Pancreas (tissue), 10 donors: ENCODE results near the gene SLC25A42. TPM values are rescaled to one million over a fixed set of nuclear protein-coding genes. Genes with fewer than 3 reads are reported as not detected.
A peak's percentile ranks its signal among the peaks of the same experiment; 100 is the strongest.

ENCODE experiments used
- ATAC-seq, 4 donors: fragments of 200-7000 bp; cut with Tn5 transposase; one replicate each; pipeline versions ENCODE4 v1.8.0 to v1.9.1; 2020; ENCODE audit warnings: mild to moderate bottlenecking in 4 of 4, moderate library complexity in 4 of 4
- DNase-seq, 6 donors: peaks; one replicate each; pipeline ENCODE4 v3.0.0-alpha.2; 2020
- FAIRE-seq: peaks from 2 replicates; lab custom pipeline; 2012; peaks lifted over from hg19 to GRCh38; lab: Jason Lieb, UNC
- H3K27ac ChIP-seq, 4 donors: fragments of 200-600 bp; sonication (generic); 1 replicate in 3 of 4; 2 replicates in 1 of 4; pipeline versions ENCODE4 v1.5.0 to v1.8.0; 2020
- H3K27me3 ChIP-seq, 4 donors: fragments of 200-600 bp; one replicate each; pipeline ENCODE4 v1.8.0; 2021
- H3K36me3 ChIP-seq, 3 donors: fragments of 200-600 bp; sonication (generic) in 1 of 3; one replicate each; pipeline versions ENCODE4 v1.5.0 to v1.8.0; 2020 to 2021
- H3K4me1 ChIP-seq, 3 donors: fragments of 200-600 bp; one replicate each; pipeline ENCODE4 v1.8.0; 2021
- H3K4me3 ChIP-seq, 4 donors: fragments of 200-600 bp; sonication (generic) in 2 of 4; one replicate each; pipeline versions ENCODE4 v1.5.0 to v1.8.0; 2020 to 2021
- H3K9me3 ChIP-seq, 4 donors: fragments of 200-600 bp; one replicate each; pipeline ENCODE4 v1.8.0; 2021
- WGBS, 2 donors: extraction: QIAGEN DNeasy Blood & Tissue Kit; methylation state at CpG; one replicate each; pipeline ENCODE4 v1.1.7; 2013; 5-methylcytosine and 5-hydroxymethylcytosine counted together
- intact Hi-C, 3 donors: fragments of 100-400 bp; cut with DNase I; formaldehyde crosslinking; loops; one replicate each; pipeline versions ENCODE4 v1.11.1 to v1.14.2; 2022
- polyA plus RNA-seq, 2 donors: library from polyadenylated mRNA; stranded (reverse); fragments of 200-250 nt; gene quantifications; one replicate each; pipeline ENCODE4 v1.2.3, GENCODE V29; 2013
- total RNA-seq, 6 donors: library from RNA; stranded (reverse); fragmentation: NEBNext Ultra II Directional in 4 of 6; extraction: Animal tissue kit (Norgen Biotek cat#: 25700) in 4 of 6; gene quantifications; one replicate each; pipeline versions ENCODE4 v1.2.1 to v1.2.4, GENCODE V29; 2021 to 2023
- TF ChIP-seq, protein P1 (sequence below), 4 donors: fragments of 200-600 bp; sonication (generic) in 3 of 4; IDR thresholded peaks; one replicate each; pipeline versions ENCODE4 v1.5.0 to v1.8.0; 2021; ENCODE audit warnings: antibody characterized with exemption in 4 of 4
- donor health status: healthy with polysubstance abuse.
- donor health status: DM: no; HTN: no; CAD: no; lungs with moderate emphysema.
- donor health status: DM: no; HTN: no; CAD: no.
- donor health status: control.
- donor health status: control.
- donor health status: Bipolar disorder and iron deficiency.
- donor health status: DM: yes; HTN: yes; CAD: no.
- donor health status: DM: no; HTN: no; CAD: no.
- donor health status: DM: no; HTN: no; CAD: no.
- donor health status: DM: yes; HTN: yes; CAD: no.

SLC25A42 gene
- total and polyA plus RNA-seq, 8 donors, result 3.9 to 8.7 (median 6.6) TPM

DNA sequence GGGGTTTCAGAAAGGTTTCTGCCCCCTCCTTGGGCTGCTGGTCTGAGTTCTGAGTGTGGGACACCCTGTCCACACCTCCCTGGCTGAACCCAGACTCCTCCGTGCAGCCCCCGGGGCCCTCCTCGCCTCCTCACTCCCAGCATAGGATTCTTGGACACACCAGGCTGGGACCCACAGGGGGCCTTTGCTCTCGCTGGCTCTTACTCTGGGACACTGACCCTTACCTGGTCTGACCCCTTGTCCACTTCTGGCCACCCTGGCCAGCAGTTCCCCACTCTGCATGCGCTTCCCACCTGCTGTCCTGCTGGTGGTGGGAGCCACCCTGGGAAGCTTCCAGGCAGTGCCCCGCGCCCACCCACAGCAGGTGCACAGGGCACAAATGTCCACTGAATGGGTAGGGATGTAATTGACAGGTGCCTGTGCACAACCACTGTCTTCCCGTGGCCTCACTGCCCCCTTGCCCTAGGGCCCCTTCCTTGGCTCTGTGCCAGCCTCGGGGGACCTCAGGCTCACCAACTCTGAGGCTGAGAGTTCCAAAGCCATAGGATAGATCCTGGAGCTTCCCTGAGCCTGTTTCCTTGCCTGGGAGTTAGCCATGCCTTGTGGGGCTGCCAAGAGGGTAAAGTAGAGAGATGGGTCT, 7.0 kb upstream of the SLC25A42 start:
- Histone ChIP-seq H3K27ac (no peak overlapping the region), H3K9me3 (no peaks in the 10 kb centered on the region), H3K4me3 (no peak overlapping the region), H3K27me3 (no peaks in the 10 kb centered on the region), H3K4me1 (peaks cover 0 to 5% (median 3%) of the 10 kb centered on the region in 3 donors), H3K36me3 (peaks cover 0 to 7% (median 0%) of the 10 kb centered on the region in 3 donors)
- ATAC-seq, result no peak
- TF ChIP-seq, protein P1, sequence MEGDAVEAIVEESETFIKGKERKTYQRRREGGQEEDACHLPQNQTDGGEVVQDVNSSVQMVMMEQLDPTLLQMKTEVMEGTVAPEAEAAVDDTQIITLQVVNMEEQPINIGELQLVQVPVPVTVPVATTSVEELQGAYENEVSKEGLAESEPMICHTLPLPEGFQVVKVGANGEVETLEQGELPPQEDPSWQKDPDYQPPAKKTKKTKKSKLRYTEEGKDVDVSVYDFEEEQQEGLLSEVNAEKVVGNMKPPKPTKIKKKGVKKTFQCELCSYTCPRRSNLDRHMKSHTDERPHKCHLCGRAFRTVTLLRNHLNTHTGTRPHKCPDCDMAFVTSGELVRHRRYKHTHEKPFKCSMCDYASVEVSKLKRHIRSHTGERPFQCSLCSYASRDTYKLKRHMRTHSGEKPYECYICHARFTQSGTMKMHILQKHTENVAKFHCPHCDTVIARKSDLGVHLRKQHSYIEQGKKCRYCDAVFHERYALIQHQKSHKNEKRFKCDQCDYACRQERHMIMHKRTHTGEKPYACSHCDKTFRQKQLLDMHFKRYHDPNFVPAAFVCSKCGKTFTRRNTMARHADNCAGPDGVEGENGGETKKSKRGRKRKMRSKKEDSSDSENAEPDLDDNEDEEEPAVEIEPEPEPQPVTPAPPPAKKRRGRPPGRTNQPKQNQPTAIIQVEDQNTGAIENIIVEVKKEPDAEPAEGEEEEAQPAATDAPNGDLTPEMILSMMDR (IDR thresholded peaks at IDR 0.05), result no peak
- WGBS, 2 donors, result 78 to 81% methylated on average over 9 of the region's 9 CpGs
- FAIRE-seq, result no peak
- intact Hi-C loops, result loop anchor here in 1 of 3 donors (10.0 kb wide), 1 partner anchor 78 kb away; the partner anchor contains the start of gene TMEM161A
- DNase-seq, result peak in 1 of 6 donors; percentile 55

DNA sequence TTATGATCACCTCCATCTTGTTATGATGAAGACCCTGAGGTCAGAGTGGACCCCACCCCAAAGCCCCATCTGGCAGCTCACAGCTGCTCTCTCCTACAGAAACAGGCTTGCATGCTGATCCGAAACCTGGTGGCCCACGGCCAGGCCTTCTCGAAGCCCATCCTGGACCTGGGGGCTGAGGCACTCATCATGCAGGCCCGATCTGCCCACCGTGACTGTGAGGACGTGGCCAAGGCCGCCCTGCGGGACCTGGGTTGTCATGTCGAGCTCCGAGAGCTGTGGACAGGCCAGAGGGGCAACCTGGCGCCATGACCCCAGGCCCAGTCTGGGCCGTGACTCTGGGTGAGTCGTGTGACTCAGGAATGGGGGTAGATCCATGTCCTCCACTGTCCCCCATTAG, 6.5 kb upstream of the SLC25A42 start:
- intact Hi-C loops, result loop anchor here in 1 of 3 donors (10.0 kb wide), 1 partner anchor 77 kb away; the partner anchor contains the start of gene TMEM161A
- TF ChIP-seq, protein P1 (IDR thresholded peaks at IDR 0.05), result no peak
- Histone ChIP-seq H3K4me1 (peaks cover 0 to 5% (median 3%) of the 10 kb centered on the region in 3 donors), H3K4me3 (no peak overlapping the region), H3K27me3 (no peaks in the 10 kb centered on the region), H3K9me3 (no peaks in the 10 kb centered on the region), H3K27ac (no peak overlapping the region), H3K36me3 (peaks cover 0 to 7% (median 0%) of the 10 kb centered on the region in 3 donors)
- 87 to 92% methylated on average over 13 of the region's 13 CpGs for WGBS, 2 donors
- DNase-seq, result peak in 1 of 6 donors; percentile 64
- ATAC-seq, result no peak
- FAIRE-seq, result no peak

DNA sequence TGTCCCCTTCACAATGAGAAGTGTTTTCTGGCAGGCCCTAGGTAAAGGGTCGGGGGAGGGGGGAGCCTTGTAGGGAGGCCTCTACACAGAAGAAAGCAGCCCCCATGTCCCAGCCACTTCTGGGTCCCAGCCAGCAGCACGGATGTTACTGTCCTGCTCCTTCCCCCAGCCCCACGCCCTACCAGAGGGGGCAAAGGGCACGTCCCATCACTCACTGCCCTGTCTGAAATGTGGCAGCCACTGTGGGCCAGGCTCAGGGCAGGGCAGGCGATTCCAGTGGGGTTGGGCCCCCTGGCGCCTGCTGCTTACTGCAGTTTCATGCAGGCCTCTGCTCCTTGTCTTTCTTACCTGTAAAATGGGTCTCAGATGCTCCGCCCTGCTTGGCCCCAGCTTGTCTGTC, 6.1 kb upstream of the SLC25A42 start:
- TF ChIP-seq, protein P1 (IDR thresholded peaks at IDR 0.05), result no peak
- intact Hi-C loops, result loop anchor here in 1 of 3 donors (10.0 kb wide), 1 partner anchor 77 kb away; the partner anchor contains the start of gene TMEM161A
- Histone ChIP-seq H3K4me3 (no peak overlapping the region), H3K27ac (no peak overlapping the region), H3K36me3 (peaks cover 0 to 7% (median 0%) of the 10 kb centered on the region in 3 donors), H3K9me3 (no peaks in the 10 kb centered on the region), H3K4me1 (peaks cover 0 to 5% (median 3%) of the 10 kb centered on the region in 3 donors), H3K27me3 (no peaks in the 10 kb centered on the region)
- WGBS, 2 donors, result 78 to 85% methylated on average over 7 of the region's 7 CpGs
- DNase-seq (no peak), ATAC-seq (no peak), FAIRE-seq (no peak)

DNA sequence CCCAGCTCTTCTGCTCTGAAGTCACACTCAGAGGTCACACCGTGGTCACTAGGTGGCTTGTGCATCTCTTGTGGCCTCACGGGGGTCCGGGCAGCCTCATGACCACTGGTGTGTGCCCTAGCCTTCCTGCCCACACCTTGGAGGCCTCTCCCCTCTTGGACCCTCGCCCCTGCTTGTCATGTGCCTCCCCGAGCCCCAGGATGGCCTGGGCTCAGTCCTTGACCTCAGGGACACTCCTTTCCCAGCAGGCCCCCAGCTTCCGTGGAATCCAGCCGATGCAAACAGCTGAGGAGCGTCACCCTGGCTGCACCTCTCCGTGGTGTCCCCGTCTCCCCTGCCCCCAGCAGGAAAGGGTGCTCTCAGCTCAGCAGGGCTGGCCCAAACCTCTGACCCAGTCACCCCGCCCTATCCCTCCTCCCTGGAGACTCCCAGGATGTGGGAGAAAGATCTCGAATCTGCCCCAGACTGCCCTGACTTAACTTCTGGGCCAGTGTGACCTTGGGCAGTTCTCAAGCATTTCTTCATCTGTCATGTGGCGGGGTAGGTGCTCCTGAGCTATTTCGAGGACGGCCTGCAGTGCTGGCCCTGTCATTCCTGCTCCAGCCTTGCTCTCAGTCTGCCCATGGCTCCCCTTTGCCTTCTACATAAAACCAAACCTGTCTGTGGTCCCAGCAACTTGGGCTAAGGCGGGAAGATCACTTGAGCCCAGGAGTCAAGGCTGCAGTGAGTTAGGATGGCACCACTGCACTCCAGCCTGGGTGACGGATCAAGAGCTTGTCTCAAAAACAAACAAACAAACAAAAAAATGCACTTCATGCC, 4.6 kb upstream of the SLC25A42 start:
- 83 to 84% methylated on average over 17 of the region's 17 CpGs for WGBS, 2 donors
- Histone ChIP-seq H3K4me1 (peaks cover 0 to 5% (median 3%) of the 10 kb centered on the region in 3 donors), H3K27me3 (no peaks in the 10 kb centered on the region), H3K4me3 (no peak overlapping the region), H3K27ac (no peak overlapping the region), H3K9me3 (no peaks in the 10 kb centered on the region), H3K36me3 (peaks cover 0 to 7% (median 0%) of the 10 kb centered on the region in 3 donors)
- ATAC-seq (no peak), FAIRE-seq (no peak), DNase-seq (no peak)
- intact Hi-C loops, result loop anchor here in 1 of 3 donors (10.0 kb wide), 1 partner anchor 76 kb away; the partner anchor contains the start of gene TMEM161A
- TF ChIP-seq, protein P1 (IDR thresholded peaks at IDR 0.05), result no peak
